ENCODE results near the gene RLN1. TPM values are rescaled to one million over a fixed set of nuclear protein-coding genes. Genes with fewer than 3 reads are reported as not detected.
"Not testable (repeated sequence)": the region's sequence is repeated elsewhere in the genome, so short reads cannot be mapped to it uniquely, and the experiment has no call there.

The RLN1 gene
- total RNA-seq (2014; rRNA removed; shearing (Covaris generic); ENCODE audit: low replicate concordance) = not detected in 2 replicates

GRCh38 chr9:5338992-5339981, at the start of gene RLN1:
TSS of gene RLN1 (minus strand) at chr9:5339876. CDS start at chr9:5339746, 130 bp downstream.
- DNase-seq (ENCODE audit: low read depth) = peak; percentile 12
- in situ Hi-C loops (cut with HindIII; ENCODE audit: low pct_unique_long_range_greater_than_20kb, low sequenced_read_pairs) = not testable (repeated sequence)

- peak; percentile 4 for DNase-seq (ENCODE audit: low read depth)
- in situ Hi-C loops (cut with HindIII; ENCODE audit: low pct_unique_long_range_greater_than_20kb, low sequenced_read_pairs) = no loop called here
Measured at GRCh38 chr9:5389109-5389732, 49.5 kb upstream of the RLN1 start.

- in situ Hi-C loops (cut with HindIII; ENCODE audit: low pct_unique_long_range_greater_than_20kb, low sequenced_read_pairs) = no loop called here
- no peak for DNase-seq (ENCODE audit: low read depth)
Measured at GRCh38 chr9:5388026-5388819, 48.5 kb upstream of the RLN1 start.

- no peak for DNase-seq (ENCODE audit: low read depth)
- in situ Hi-C loops (cut with HindIII; ENCODE audit: low pct_unique_long_range_greater_than_20kb, low sequenced_read_pairs) = no loop called here
Measured at GRCh38 chr9:5384436-5384835, 44.8 kb upstream of the RLN1 start.

- in situ Hi-C loops (cut with HindIII; ENCODE audit: low pct_unique_long_range_greater_than_20kb, low sequenced_read_pairs) = no loop called here
- no peak for DNase-seq (ENCODE audit: low read depth)
Measured at GRCh38 chr9:5382479-5382878, 42.8 kb upstream of the RLN1 start.

- no peak for DNase-seq (ENCODE audit: low read depth)
- in situ Hi-C loops (cut with HindIII; ENCODE audit: low pct_unique_long_range_greater_than_20kb, low sequenced_read_pairs) = no loop called here
Measured at GRCh38 chr9:5375790-5376477, 36.3 kb upstream of the RLN1 start.

GRCh38 chr9:5375091-5375490, 35.4 kb upstream of the RLN1 start:
- DNase-seq (ENCODE audit: low read depth) = no peak
- in situ Hi-C loops (cut with HindIII; ENCODE audit: low pct_unique_long_range_greater_than_20kb, low sequenced_read_pairs) = no loop called here

- no peak for DNase-seq (ENCODE audit: low read depth)
- in situ Hi-C loops (cut with HindIII; ENCODE audit: low pct_unique_long_range_greater_than_20kb, low sequenced_read_pairs) = no loop called here
Measured at GRCh38 chr9:5364294-5365024, 24.8 kb upstream of the RLN1 start.

GRCh38 chr9:5361326-5362010, 21.8 kb upstream of the RLN1 start:
- no peak for DNase-seq (ENCODE audit: low read depth)
- in situ Hi-C loops (cut with HindIII; ENCODE audit: low pct_unique_long_range_greater_than_20kb, low sequenced_read_pairs) = no loop called here

- in situ Hi-C loops (cut with HindIII; ENCODE audit: low pct_unique_long_range_greater_than_20kb, low sequenced_read_pairs) = no loop called here
Measured at GRCh38 chr9:5360341-5360740, 20.7 kb upstream of the RLN1 start.

GRCh38 chr9:5357431-5358105, 17.9 kb upstream of the RLN1 start:
- in situ Hi-C loops (cut with HindIII; ENCODE audit: low pct_unique_long_range_greater_than_20kb, low sequenced_read_pairs) = no loop called here
- no peak for DNase-seq (ENCODE audit: low read depth)

More at GRCh38 chr9:5360341-5360740, 20.7 kb upstream of the RLN1 start:
- DNase-seq (ENCODE audit: low read depth) = no peak

GRCh38 chr9:5355817-5356216, 16.1 kb upstream of the RLN1 start:
- in situ Hi-C loops (cut with HindIII; ENCODE audit: low pct_unique_long_range_greater_than_20kb, low sequenced_read_pairs) = no loop called here
- DNase-seq (ENCODE audit: low read depth) = no peak

- DNase-seq (ENCODE audit: low read depth) = no peak
- in situ Hi-C loops (cut with HindIII; ENCODE audit: low pct_unique_long_range_greater_than_20kb, low sequenced_read_pairs) = no loop called here
Measured at GRCh38 chr9:5355226-5355625, 15.6 kb upstream of the RLN1 start.

- in situ Hi-C loops (cut with HindIII; ENCODE audit: low pct_unique_long_range_greater_than_20kb, low sequenced_read_pairs) = no loop called here
- DNase-seq (ENCODE audit: low read depth) = no peak
Measured at GRCh38 chr9:5354184-5354583, 14.5 kb upstream of the RLN1 start.

GRCh38 chr9:5352637-5353248, 13.1 kb upstream of the RLN1 start:
- in situ Hi-C loops (cut with HindIII; ENCODE audit: low pct_unique_long_range_greater_than_20kb, low sequenced_read_pairs) = no loop called here
- DNase-seq (ENCODE audit: low read depth) = no peak

GRCh38 chr9:5336688-5337087, 3.0 kb downstream of the RLN1 start:
- DNase-seq (ENCODE audit: low read depth) = no peak
- in situ Hi-C loops (cut with HindIII; ENCODE audit: low pct_unique_long_range_greater_than_20kb, low sequenced_read_pairs) = no loop called here

All from Caki2 (cell line).